ENCODE measurements around the gene KRTAP12-3. TPM values are rescaled to one million over a fixed set of nuclear protein-coding genes. Genes with fewer than 3 reads are reported as not detected.
"Not testable (repeated sequence)": the region's sequence is repeated elsewhere in the genome, so short reads cannot be mapped to it uniquely, and the experiment has no call there.

KRTAP12-3 gene
- total RNA-seq, 1 experiment from 2014 or later = not detected

GRCh38 chr21:44684483-44684882 is 26.8 kb downstream of the KRTAP12-3 start:
- ChIA-PET POLR2A (ENCODE audit: low non-redundant PET) (no interaction called here), CTCF (no interaction called here)
- Histone ChIP-seq H3K4me3 (ENCODE audit: low read depth, low read length, poor library complexity, severe bottlenecking) (no peak overlapping the region), H3K9me3 (ENCODE audit: low read depth, low read length, poor library complexity, severe bottlenecking) (no peaks in the 10 kb centered on the region), H3K36me3 (ENCODE audit: insufficient read depth, low read length, poor library complexity, severe bottlenecking) (no peaks in the 10 kb centered on the region), H3K27me3 (replicated peaks; ENCODE audit: insufficient read depth, low read depth, low read length, poor library complexity) (no peaks in the 10 kb centered on the region), H3K4me1 (ENCODE audit: insufficient read depth, low read length, poor library complexity, severe bottlenecking) (no peaks in the 10 kb centered on the region), H3K27ac (ENCODE audit: low read depth, low read length, poor library complexity, severe bottlenecking) (no peak overlapping the region)
- no TSS peak for BruUV-seq (replicated peaks)
- DNase-seq (ENCODE audit: low spot score) = no peak
- intact Hi-C loops (cut with micrococcal nuclease; ENCODE audit: unreplicated experiment) = no loop called here
- no peak for TF ChIP-seq CTCF (conservative IDR thresholded peaks at IDR 0.05; ENCODE audit: low read depth, low read length)
- TF ChIP-seq EZH2 (IDR thresholded peaks at IDR 0.05; ENCODE audit: borderline replicate concordance, low read depth, low read length, poor library complexity, severe bottlenecking) = no peak

- intact Hi-C loops (cut with micrococcal nuclease; ENCODE audit: unreplicated experiment); H3K27ac ChIP-seq (ENCODE audit: low read depth, low read length, poor library complexity, severe bottlenecking); H3K27me3 ChIP-seq (replicated peaks; ENCODE audit: insufficient read depth, low read depth, low read length, poor library complexity); H3K4me3 ChIP-seq (ENCODE audit: low read depth, low read length, poor library complexity, severe bottlenecking); BruUV-seq (replicated peaks); H3K4me1 ChIP-seq (ENCODE audit: insufficient read depth, low read length, poor library complexity, severe bottlenecking); H3K9me3 ChIP-seq (ENCODE audit: low read depth, low read length, poor library complexity, severe bottlenecking); H3K36me3 ChIP-seq (ENCODE audit: insufficient read depth, low read length, poor library complexity, severe bottlenecking); CTCF ChIA-PET; POLR2A ChIA-PET (ENCODE audit: low non-redundant PET); DNase-seq (ENCODE audit: low spot score): not testable (repeated sequence)
These were observed 27.3 kb downstream of the KRTAP12-3 start for GRCh38 chr21:44685050-44685449.

- ChIA-PET POLR2A (ENCODE audit: low non-redundant PET) (no interaction called here), CTCF (no interaction called here)
- Histone ChIP-seq H3K4me1 (ENCODE audit: insufficient read depth, low read length, poor library complexity, severe bottlenecking) (no peaks in the 10 kb centered on the region), H3K4me3 (ENCODE audit: low read depth, low read length, poor library complexity, severe bottlenecking) (no peak overlapping the region), H3K36me3 (ENCODE audit: insufficient read depth, low read length, poor library complexity, severe bottlenecking) (no peaks in the 10 kb centered on the region), H3K27me3 (replicated peaks; ENCODE audit: insufficient read depth, low read depth, low read length, poor library complexity) (no peaks in the 10 kb centered on the region), H3K27ac (ENCODE audit: low read depth, low read length, poor library complexity, severe bottlenecking) (peak overlapping the region; percentile 15), H3K9me3 (ENCODE audit: low read depth, low read length, poor library complexity, severe bottlenecking) (no peaks in the 10 kb centered on the region)
- no TSS peak for BruUV-seq (replicated peaks)
- TF ChIP-seq EZH2 (IDR thresholded peaks at IDR 0.05; ENCODE audit: borderline replicate concordance, low read depth, low read length, poor library complexity, severe bottlenecking) = no peak
- no peak for TF ChIP-seq CTCF (conservative IDR thresholded peaks at IDR 0.05; ENCODE audit: low read depth, low read length)
- intact Hi-C loops (cut with micrococcal nuclease; ENCODE audit: unreplicated experiment) = no loop called here
- peak; percentile 35 for DNase-seq (ENCODE audit: low spot score)
These were observed 28.5 kb downstream of the KRTAP12-3 start for GRCh38 chr21:44686000-44686781.

Data from A673 (cell line).